IPS DF 6.9 (cell line): Measurements from ENCODE around the gene PGC.

Experiments
- DNase-seq: peaks from one replicate; pipeline ENCODE4 v3.0.0-alpha.2; 2013; ENCODE audit warnings: low read depth, low spot score
- H3K27ac ChIP-seq: one replicate; pipeline ENCODE4 v1.5.1; 2013; ENCODE audit warnings: low read length, control low read depth
- H3K27me3 ChIP-seq: 2 replicates; pipeline ENCODE4 v1.6.1; 2013; ENCODE audit warnings: mild to moderate bottlenecking, low read length; ENCODE audit not compliant: control insufficient read depth, insufficient read depth
- H3K36me3 ChIP-seq: 2 replicates; pipeline ENCODE4 v1.6.1; 2013; ENCODE audit warnings: low read length; ENCODE audit not compliant: control insufficient read depth, insufficient read depth
- H3K4me1 ChIP-seq: 2 replicates; pipeline ENCODE4 v1.6.1; 2013; ENCODE audit warnings: low read length; ENCODE audit not compliant: control insufficient read depth, insufficient read depth
- H3K4me3 ChIP-seq: 2 replicates; pipeline ENCODE4 v1.5.1; 2013; ENCODE audit warnings: mild to moderate bottlenecking, low read length
- H3K9me3 ChIP-seq: 2 replicates; pipeline ENCODE4 v1.6.1; 2013; ENCODE audit warnings: low read length, inconsistent platforms; ENCODE audit not compliant: control insufficient read depth, insufficient read depth
- WGBS: extraction: QIAGEN DNeasy Blood & Tissue Kit; methylation state at CpG from one replicate; pipeline ENCODE4 v1.1.7; 2013; ENCODE audit warnings: mixed read lengths, missing lambda C conversion rate; ENCODE audit not compliant: insufficient read length, insufficient coverage; 5-methylcytosine and 5-hydroxymethylcytosine counted together

The PGC gene

GRCh38 chr6:41728954-41729353 is 18.2 kb downstream of the PGC start:
- Histone ChIP-seq H3K4me1 (peaks cover 11% of the 10 kb centered on the region), H3K27ac (no peak overlapping the region)
- no CpG with 5 or more reads among the region's 7 CpGs for WGBS

GRCh38 chr6:41728073-41728936 is 18.9 kb downstream of the PGC start:
- no peaks in the 10 kb centered on the region for H3K36me3 ChIP-seq
- no peaks in the 10 kb centered on the region for H3K9me3 ChIP-seq
- peaks cover 13% of the 10 kb centered on the region for H3K4me1 ChIP-seq
- no peak overlapping the region for H3K27ac ChIP-seq
- no peaks in the 10 kb centered on the region for H3K27me3 ChIP-seq
- DNase-seq = no peak
- no CpG with 5 or more reads among the region's 19 CpGs for WGBS
- H3K4me3 ChIP-seq = no peak overlapping the region

More at GRCh38 chr6:41728954-41729353, 18.2 kb downstream of the PGC start:
- Histone ChIP-seq H3K27me3 (no peaks in the 10 kb centered on the region), H3K36me3 (no peaks in the 10 kb centered on the region), H3K4me3 (no peak overlapping the region), H3K9me3 (no peaks in the 10 kb centered on the region)
- DNase-seq = no peak

- no peaks in the 10 kb centered on the region for H3K27me3 ChIP-seq
- no CpG with 5 or more reads among the region's 3 CpGs for WGBS
- no peaks in the 10 kb centered on the region for H3K9me3 ChIP-seq
- H3K27ac ChIP-seq = no peak overlapping the region
- no peak overlapping the region for H3K4me3 ChIP-seq
- H3K4me1 ChIP-seq = peaks cover 14% of the 10 kb centered on the region
- no peak for DNase-seq
- no peaks in the 10 kb centered on the region for H3K36me3 ChIP-seq
Observed at GRCh38 chr6:41727705-41728072, 19.5 kb downstream of the PGC start.

- no peaks in the 10 kb centered on the region for H3K36me3 ChIP-seq
- DNase-seq = no peak
- no CpG with 5 or more reads among the region's 7 CpGs for WGBS
- no peak overlapping the region for H3K27ac ChIP-seq
- H3K9me3 ChIP-seq = no peaks in the 10 kb centered on the region
- H3K4me1 ChIP-seq = peaks cover 11% of the 10 kb centered on the region
- no peaks in the 10 kb centered on the region for H3K27me3 ChIP-seq
- no peak overlapping the region for H3K4me3 ChIP-seq
Observed at GRCh38 chr6:41726876-41727275, 20.3 kb downstream of the PGC start.

DNA sequence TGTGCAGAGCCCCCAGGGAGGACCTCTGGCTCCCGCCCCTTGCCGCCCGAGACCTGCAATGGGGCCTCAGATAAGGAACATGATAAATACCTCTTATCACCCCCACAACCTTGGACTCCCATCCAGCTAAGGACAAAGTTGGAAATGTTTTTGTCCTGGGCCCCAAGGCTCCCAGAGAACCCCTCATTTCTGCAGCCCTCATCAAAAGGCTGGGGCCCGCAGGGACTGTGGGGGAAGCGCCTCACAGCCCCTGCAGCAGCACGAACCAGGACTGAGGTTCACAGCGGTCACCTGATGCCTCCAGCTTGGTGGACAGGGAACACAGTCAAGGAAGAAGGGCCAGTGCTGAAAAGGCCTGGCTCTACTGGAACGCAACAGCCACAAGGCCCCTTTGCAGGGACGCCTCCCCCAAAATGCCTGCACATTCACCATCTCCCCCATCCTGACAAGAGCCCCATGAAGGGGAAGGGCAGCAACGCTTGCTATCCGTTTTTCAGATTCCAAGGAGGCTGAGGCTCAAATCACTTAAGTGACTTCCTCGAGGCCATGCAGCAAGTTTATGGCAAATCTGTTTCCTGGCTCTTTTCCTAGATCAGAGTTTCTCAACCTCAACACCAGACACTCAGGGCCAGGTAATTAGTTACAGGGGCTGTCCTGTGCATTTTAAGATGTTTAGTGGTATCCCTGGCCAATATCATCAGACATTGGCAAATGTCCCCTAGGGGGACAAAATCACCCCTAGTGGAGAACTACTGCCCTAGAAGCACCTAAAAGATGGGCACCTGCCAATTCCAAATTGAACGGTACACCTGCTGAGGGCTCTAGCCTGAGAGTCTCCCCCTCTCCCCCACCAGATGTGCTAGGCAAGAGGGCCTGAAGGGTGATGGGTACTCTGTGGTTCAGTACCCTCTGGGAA is 22.4 kb downstream of the PGC start:
- WGBS = no CpG with 5 or more reads among the region's 13 CpGs

DNA sequence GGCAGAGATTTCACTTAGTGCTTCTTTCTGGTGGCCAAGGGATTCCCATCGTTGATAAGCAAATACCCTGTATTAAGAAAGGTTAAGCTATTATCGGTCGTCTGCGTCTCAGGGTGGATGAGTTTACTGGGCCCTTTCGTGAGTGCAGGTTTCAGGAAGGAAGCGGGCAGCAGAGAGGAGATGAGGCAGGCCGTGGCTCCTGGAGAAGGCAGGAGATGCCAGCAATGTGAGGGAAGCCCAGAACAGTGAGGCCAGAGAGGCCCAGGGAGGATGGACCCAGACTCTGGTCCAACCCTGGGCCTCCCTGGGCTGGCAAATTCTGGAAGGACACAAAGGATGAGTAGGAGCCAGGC is 23.0 kb downstream of the PGC start:
- no peaks in the 10 kb centered on the region for H3K27me3 ChIP-seq
- H3K9me3 ChIP-seq = no peaks in the 10 kb centered on the region
- no peaks in the 10 kb centered on the region for H3K36me3 ChIP-seq
- no peak for DNase-seq
- peaks cover 8% of the 10 kb centered on the region for H3K4me1 ChIP-seq
- no CpG with 5 or more reads among the region's 7 CpGs for WGBS
- H3K27ac ChIP-seq = no peak overlapping the region
- no peak overlapping the region for H3K4me3 ChIP-seq

More for the DNA sequence above, 22.4 kb downstream of the PGC start:
- H3K4me1 ChIP-seq = peaks cover 8% of the 10 kb centered on the region
- H3K4me3 ChIP-seq = no peak overlapping the region
- H3K9me3 ChIP-seq = no peaks in the 10 kb centered on the region
- H3K36me3 ChIP-seq = no peaks in the 10 kb centered on the region
- H3K27ac ChIP-seq = no peak overlapping the region
- no peak for DNase-seq
- no peaks in the 10 kb centered on the region for H3K27me3 ChIP-seq

- no peak for DNase-seq
- Histone ChIP-seq H3K36me3 (no peaks in the 10 kb centered on the region), H3K4me3 (no peak overlapping the region), H3K27ac (no peak overlapping the region), H3K27me3 (no peaks in the 10 kb centered on the region), H3K9me3 (no peaks in the 10 kb centered on the region), H3K4me1 (peaks cover 8% of the 10 kb centered on the region)
- no CpG with 5 or more reads among the region's 21 CpGs for WGBS
Observed at GRCh38 chr6:41723530-41724227, 23.5 kb downstream of the PGC start.

GRCh38 chr6:41722969-41723529 is 24.1 kb downstream of the PGC start:
- peaks cover 4% of the 10 kb centered on the region for H3K4me1 ChIP-seq
- H3K27me3 ChIP-seq = no peaks in the 10 kb centered on the region
- no CpG with 5 or more reads among the region's 8 CpGs for WGBS
- no peaks in the 10 kb centered on the region for H3K36me3 ChIP-seq
- H3K27ac ChIP-seq = no peak overlapping the region
- H3K9me3 ChIP-seq = no peaks in the 10 kb centered on the region
- DNase-seq = no peak
- no peak overlapping the region for H3K4me3 ChIP-seq

DNA sequence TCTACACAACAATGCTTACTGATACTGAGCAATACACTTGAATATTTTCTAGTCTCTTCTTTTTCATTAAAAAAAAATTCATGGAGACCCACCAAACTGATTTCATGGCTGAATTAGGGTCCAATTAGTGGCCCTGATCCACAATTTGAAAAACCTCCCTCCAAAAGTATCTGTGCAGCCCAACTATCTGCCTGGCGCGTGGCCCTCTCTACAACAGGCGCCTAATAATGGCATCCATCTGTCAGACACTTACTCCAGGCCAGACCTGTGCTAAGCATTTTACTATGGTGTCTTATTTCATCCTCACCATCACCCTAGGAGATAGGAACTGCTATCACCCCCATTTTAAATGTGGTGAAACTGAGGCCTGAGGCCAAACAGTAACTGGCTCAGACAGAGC is 25.8 kb downstream of the PGC start:
- no peak for DNase-seq
- no peak overlapping the region for H3K27ac ChIP-seq
- no CpG with 5 or more reads among the region's 3 CpGs for WGBS
- peaks cover 4% of the 10 kb centered on the region for H3K4me1 ChIP-seq
- no peaks in the 10 kb centered on the region for H3K9me3 ChIP-seq
- H3K36me3 ChIP-seq = no peaks in the 10 kb centered on the region
- H3K27me3 ChIP-seq = no peaks in the 10 kb centered on the region
- no peak overlapping the region for H3K4me3 ChIP-seq

- Histone ChIP-seq H3K36me3 (no peaks in the 10 kb centered on the region), H3K27me3 (no peaks in the 10 kb centered on the region), H3K9me3 (no peaks in the 10 kb centered on the region), H3K4me1 (peaks cover 4% of the 10 kb centered on the region), H3K27ac (no peak overlapping the region), H3K4me3 (no peak overlapping the region)
- DNase-seq = no peak
- no CpG with 5 or more reads among the region's 2 CpGs for WGBS
Observed at GRCh38 chr6:41720783-41721182, 26.4 kb downstream of the PGC start.
